Measurements from ENCODE around the gene COX6B1.
A peak's percentile ranks its signal among the peaks of the same experiment; 100 is the strongest.
"Not testable (repeated sequence)": the region's sequence is repeated elsewhere in the genome, so short reads cannot be mapped to it uniquely, and the experiment has no call there.

COX6B1 gene

GRCh38 chr19:35648017-35648961, at the start of gene COX6B1:
TSS of gene COX6B1 (plus strand) at chr19:35648323. CDS start at chr19:35651244, 2,921 bp downstream.
- DNase-seq: peak; percentile 95

GRCh38 chr19:35601971-35602370, 46.2 kb upstream of the COX6B1 start:
- no peak for DNase-seq

- not testable (repeated sequence) for DNase-seq
Observed at GRCh38 chr19:35604436-35604835, 43.7 kb upstream of the COX6B1 start.

GRCh38 chr19:35607170-35607569, 41.0 kb upstream of the COX6B1 start:
- DNase-seq: not testable (repeated sequence)

- DNase-seq: no peak
Observed at GRCh38 chr19:35607661-35608060, 40.5 kb upstream of the COX6B1 start.

GRCh38 chr19:35608251-35608650, 39.9 kb upstream of the COX6B1 start:
- DNase-seq: no peak

- DNase-seq: no peak
Observed at GRCh38 chr19:35609851-35610353, 38.2 kb upstream of the COX6B1 start.

GRCh38 chr19:35612224-35612558, 35.9 kb upstream of the COX6B1 start:
- DNase-seq: no peak

- peak; percentile 90 for DNase-seq
Observed at GRCh38 chr19:35612559-35613321, 35.4 kb upstream of the COX6B1 start, which contains the start of gene HAUS5. TSS of gene HAUS5 (plus strand) at chr19:35612735. CDS start at chr19:35612795, 60 bp downstream.

GRCh38 chr19:35613574-35613973, 34.5 kb upstream of the COX6B1 start:
- no peak for DNase-seq

GRCh38 chr19:35615036-35615435, 33.1 kb upstream of the COX6B1 start:
- no peak for DNase-seq

- no peak for DNase-seq
Observed at GRCh38 chr19:35618857-35619256, 29.3 kb upstream of the COX6B1 start.

- no peak for DNase-seq
Observed at GRCh38 chr19:35619290-35619923, 28.7 kb upstream of the COX6B1 start.

- no peak for DNase-seq
Observed at GRCh38 chr19:35620001-35620400, 28.1 kb upstream of the COX6B1 start.

GRCh38 chr19:35621708-35622107, 26.4 kb upstream of the COX6B1 start:
- no peak for DNase-seq

- no peak for DNase-seq
Observed at GRCh38 chr19:35622750-35623149, 25.4 kb upstream of the COX6B1 start.

GRCh38 chr19:35623327-35624010, 24.7 kb upstream of the COX6B1 start:
- no peak for DNase-seq

GRCh38 chr19:35628264-35628564, 19.9 kb upstream of the COX6B1 start:
- no peak for DNase-seq

- peak; percentile 98 for DNase-seq
Observed at GRCh38 chr19:35628565-35629331, 19.4 kb upstream of the COX6B1 start, which contains the start of gene RBM42. TSS of gene RBM42 (plus strand) at chr19:35629036. CDS start at chr19:35629154, 118 bp downstream.

GRCh38 chr19:35629332-35629633, 18.8 kb upstream of the COX6B1 start:
- DNase-seq: no peak

- no peak for DNase-seq
Observed at GRCh38 chr19:35633727-35634440, 14.2 kb upstream of the COX6B1 start.

Data from NCI-H1436 (cell line).